Activated T-helper 1 cell treated with anti-CD3 and anti-CD28 coated beads, Interleukin-12 subunit alpha, Interleukin-12 subunit beta, Interleukin-2, Interleukin-4 antibody, amounts not matched to agents 30 ng/mL and 10 ng/mL and 1 ng/mL, durations not matched to agents 14 hours and 24 hours and 36 hours (primary cell): ENCODE results near the gene MAB21L3. TPM values are rescaled to one million over a fixed set of nuclear protein-coding genes. Genes with fewer than 3 reads are reported as not detected.

Experiments
- DNase-seq: peaks from one replicate; pipeline ENCODE4 v3.0.0; 2021; ENCODE audit warnings: low spot score
- H3K27ac Mint-ChIP-seq: one replicate; pipeline ENCODE4 v1.8.0; 2021; ENCODE audit warnings: mild to moderate bottlenecking, mixed read lengths
- H3K27me3 Mint-ChIP-seq: one replicate; pipeline ENCODE4 v1.8.0; 2022; ENCODE audit warnings: mild to moderate bottlenecking, moderate library complexity, mixed read lengths; ENCODE audit not compliant: insufficient read depth
- H3K36me3 Mint-ChIP-seq: one replicate; pipeline ENCODE4 v1.8.0; 2021; ENCODE audit warnings: low read depth, mixed read lengths
- H3K4me1 Mint-ChIP-seq: one replicate; pipeline ENCODE4 v1.8.0; 2021; ENCODE audit warnings: low read depth, mixed read lengths
- H3K4me3 Mint-ChIP-seq: one replicate; pipeline ENCODE4 v1.8.0; 2021; ENCODE audit warnings: mild to moderate bottlenecking, moderate library complexity, mixed read lengths
- H3K9me3 Mint-ChIP-seq: one replicate; pipeline ENCODE4 v1.8.0; 2021; ENCODE audit warnings: mixed read lengths
- intact Hi-C: fragments of 100-400 bp; cut with micrococcal nuclease; formaldehyde crosslinking; loops from one replicate; pipeline ENCODE4 v1.15.1; 2024
- total RNA-seq: library from RNA; stranded (reverse); gene quantifications from 2 replicates; pipeline ENCODE4 v1.2.3, GENCODE V29; 2022

MAB21L3 gene
- total RNA-seq, result not detected in 2 replicates

DNA sequence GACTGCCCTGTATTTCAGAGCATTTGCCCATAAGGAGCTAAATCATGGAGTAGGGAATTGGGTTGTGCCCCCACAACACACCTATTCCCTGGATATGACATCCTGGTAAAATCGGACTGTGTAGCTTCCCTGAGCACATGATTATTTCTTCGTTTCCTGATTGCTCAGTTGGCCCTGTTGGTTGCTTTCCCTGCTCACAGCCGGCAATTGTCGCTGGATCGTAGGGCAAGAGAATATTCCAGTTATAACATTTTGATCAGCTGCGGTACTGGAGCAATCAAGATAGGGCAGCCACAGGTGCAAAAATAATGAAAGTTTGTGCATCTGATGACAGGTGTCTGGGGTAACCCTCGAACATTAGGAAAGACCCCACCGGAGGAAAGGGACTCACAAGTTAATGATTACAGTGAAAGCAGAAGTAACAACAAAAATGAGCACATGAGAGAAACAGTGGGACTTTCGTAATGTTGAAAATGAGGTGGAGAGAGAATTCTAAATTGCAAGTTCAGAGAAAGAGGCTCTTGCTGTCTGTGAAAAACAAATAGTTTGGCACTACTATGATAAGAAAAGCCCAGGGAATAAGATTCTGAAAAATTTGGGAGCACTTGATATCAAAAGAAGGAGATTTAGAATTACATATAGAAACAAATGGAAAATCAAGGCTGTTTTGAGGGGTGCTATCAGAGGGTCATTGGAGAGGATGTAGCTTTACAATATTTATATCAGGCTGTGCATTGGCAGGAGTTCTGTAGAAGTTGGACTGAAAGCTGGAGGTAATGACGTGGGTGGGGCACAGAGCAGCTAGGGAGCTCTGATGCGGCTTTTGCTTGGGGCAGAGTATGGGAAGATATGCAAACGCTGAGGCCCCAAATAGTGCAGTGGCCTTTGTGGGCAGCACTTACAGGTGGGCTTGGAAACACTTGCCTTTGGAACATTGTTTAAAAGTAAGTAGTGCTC is at the start of gene MAB21L3:
TSS of gene MAB21L3 (plus strand) at position 833 of the 957 bp plus-strand sequence. CDS start 1,217 bp downstream, outside the sequence.
- intact Hi-C loops, result no loop called here
- Mint-ChIP-seq H3K4me3 (no peak within 1 kb of the TSS), H3K36me3 (no peaks in the 10 kb centered on the region), H3K9me3 (no peaks in the 10 kb centered on the region), H3K27ac (no peak within 1 kb of the TSS), H3K27me3 (peaks cover 2% of the 10 kb centered on the region), H3K4me1 (no peaks in the 10 kb centered on the region)
- DNase-seq, result no peak

DNA sequence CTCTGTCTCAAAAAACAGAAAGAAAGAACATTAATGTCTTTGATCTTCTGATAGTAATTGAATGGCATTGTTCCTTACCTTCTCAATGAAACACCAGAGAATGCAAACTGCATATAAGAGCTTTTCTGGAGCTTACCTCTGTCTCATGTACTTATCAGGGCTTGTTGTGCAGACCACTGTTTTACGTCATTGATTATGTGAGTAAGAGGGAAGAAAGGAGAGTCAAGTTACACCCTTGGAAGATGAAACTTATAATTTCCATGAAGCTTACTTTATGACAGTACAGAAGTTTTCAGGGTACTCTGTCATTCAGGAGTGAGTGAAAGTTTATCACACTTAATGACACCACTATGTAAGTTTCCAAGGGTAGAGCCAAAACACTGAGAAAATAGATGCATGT is 49.0 kb upstream of the MAB21L3 start:
- H3K9me3 Mint-ChIP-seq, result peaks cover 5% of the 10 kb centered on the region
- no peak overlapping the region for H3K4me3 Mint-ChIP-seq
- peaks cover 2% of the 10 kb centered on the region for H3K27me3 Mint-ChIP-seq
- no peaks in the 10 kb centered on the region for H3K4me1 Mint-ChIP-seq
- H3K27ac Mint-ChIP-seq, result no peak overlapping the region
- no peak for DNase-seq
- H3K36me3 Mint-ChIP-seq, result no peaks in the 10 kb centered on the region
- intact Hi-C loops, result no loop called here

DNA sequence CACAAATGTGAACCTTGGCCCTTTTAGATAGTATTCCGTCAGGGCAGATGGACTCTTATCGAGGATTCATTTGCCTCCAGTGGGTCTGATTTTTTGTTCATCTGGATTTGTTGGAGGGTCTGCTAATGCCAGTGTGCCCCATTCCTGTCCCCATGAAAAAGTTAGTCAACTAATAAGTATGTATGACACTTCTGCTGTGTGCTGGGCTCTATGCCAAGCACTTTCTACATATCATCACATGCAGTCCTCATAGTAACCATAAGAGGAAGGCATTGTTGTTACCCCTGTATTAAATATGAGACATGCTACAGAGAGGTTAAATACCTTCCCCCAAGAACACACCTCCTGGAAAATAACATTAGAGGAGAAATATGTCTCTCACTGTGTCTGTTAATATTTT is 46.6 kb upstream of the MAB21L3 start:
- intact Hi-C loops, result no loop called here
- Mint-ChIP-seq H3K27me3 (peaks cover 6% of the 10 kb centered on the region), H3K4me1 (no peaks in the 10 kb centered on the region), H3K36me3 (no peaks in the 10 kb centered on the region), H3K4me3 (no peak overlapping the region), H3K9me3 (no peaks in the 10 kb centered on the region), H3K27ac (no peak overlapping the region)
- DNase-seq, result no peak

GRCh38 chr1:116066868-116067565 is 44.2 kb upstream of the MAB21L3 start:
- no peak overlapping the region for H3K27ac Mint-ChIP-seq
- intact Hi-C loops, result no loop called here

GRCh38 chr1:116067566-116067890 is 43.7 kb upstream of the MAB21L3 start:
- Mint-ChIP-seq H3K4me1 (no peaks in the 10 kb centered on the region), H3K27ac (no peak overlapping the region), H3K36me3 (no peaks in the 10 kb centered on the region), H3K9me3 (no peaks in the 10 kb centered on the region), H3K27me3 (peaks cover 6% of the 10 kb centered on the region), H3K4me3 (no peak overlapping the region)
- no peak for DNase-seq
- intact Hi-C loops, result no loop called here

More at GRCh38 chr1:116066868-116067565, 44.2 kb upstream of the MAB21L3 start:
- Mint-ChIP-seq H3K4me1 (no peaks in the 10 kb centered on the region), H3K27me3 (peaks cover 6% of the 10 kb centered on the region), H3K4me3 (no peak overlapping the region), H3K36me3 (no peaks in the 10 kb centered on the region), H3K9me3 (no peaks in the 10 kb centered on the region)
- DNase-seq, result no peak

- Mint-ChIP-seq H3K9me3 (no peaks in the 10 kb centered on the region), H3K27ac (no peak overlapping the region), H3K4me3 (no peak overlapping the region), H3K4me1 (no peaks in the 10 kb centered on the region), H3K36me3 (no peaks in the 10 kb centered on the region), H3K27me3 (peaks cover 4% of the 10 kb centered on the region)
- intact Hi-C loops, result no loop called here
- DNase-seq, result no peak
Observed at GRCh38 chr1:116075575-116075974, 35.6 kb upstream of the MAB21L3 start.

GRCh38 chr1:116075990-116076389 is 35.2 kb upstream of the MAB21L3 start:
- intact Hi-C loops, result no loop called here
- no peaks in the 10 kb centered on the region for H3K9me3 Mint-ChIP-seq
- no peaks in the 10 kb centered on the region for H3K36me3 Mint-ChIP-seq
- no peak for DNase-seq
- no peak overlapping the region for H3K4me3 Mint-ChIP-seq
- no peaks in the 10 kb centered on the region for H3K4me1 Mint-ChIP-seq
- peaks cover 4% of the 10 kb centered on the region for H3K27me3 Mint-ChIP-seq
- no peak overlapping the region for H3K27ac Mint-ChIP-seq

DNA sequence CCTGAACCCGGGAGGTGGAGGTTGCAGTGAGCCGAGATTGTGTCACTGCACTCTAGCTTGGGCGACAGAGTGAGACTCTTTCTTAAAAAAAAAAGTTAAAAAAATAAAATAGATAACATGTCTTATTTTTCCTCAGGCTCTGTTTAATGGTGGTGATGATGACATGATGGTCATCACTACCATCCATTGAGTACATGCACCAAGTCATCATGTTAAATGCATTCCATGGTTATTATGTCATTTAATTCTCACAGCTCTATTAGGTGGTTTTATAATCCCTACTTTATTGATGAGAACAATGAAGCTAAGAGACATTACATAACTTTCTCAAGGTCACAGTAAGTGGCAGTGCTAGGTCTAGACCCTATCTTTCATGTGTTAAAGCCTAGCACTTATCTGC is 34.4 kb upstream of the MAB21L3 start:
- no peak for DNase-seq
- peaks cover 4% of the 10 kb centered on the region for H3K27me3 Mint-ChIP-seq
- no peak overlapping the region for H3K27ac Mint-ChIP-seq
- H3K4me1 Mint-ChIP-seq, result no peaks in the 10 kb centered on the region
- H3K36me3 Mint-ChIP-seq, result no peaks in the 10 kb centered on the region
- intact Hi-C loops, result no loop called here
- H3K9me3 Mint-ChIP-seq, result no peaks in the 10 kb centered on the region
- no peak overlapping the region for H3K4me3 Mint-ChIP-seq

GRCh38 chr1:116078699-116079223 is 32.4 kb upstream of the MAB21L3 start:
- DNase-seq, result no peak
- Mint-ChIP-seq H3K27ac (no peak overlapping the region), H3K36me3 (no peaks in the 10 kb centered on the region), H3K9me3 (no peaks in the 10 kb centered on the region), H3K27me3 (peaks cover 9% of the 10 kb centered on the region), H3K4me3 (no peak overlapping the region), H3K4me1 (no peaks in the 10 kb centered on the region)
- intact Hi-C loops, result no loop called here

DNA sequence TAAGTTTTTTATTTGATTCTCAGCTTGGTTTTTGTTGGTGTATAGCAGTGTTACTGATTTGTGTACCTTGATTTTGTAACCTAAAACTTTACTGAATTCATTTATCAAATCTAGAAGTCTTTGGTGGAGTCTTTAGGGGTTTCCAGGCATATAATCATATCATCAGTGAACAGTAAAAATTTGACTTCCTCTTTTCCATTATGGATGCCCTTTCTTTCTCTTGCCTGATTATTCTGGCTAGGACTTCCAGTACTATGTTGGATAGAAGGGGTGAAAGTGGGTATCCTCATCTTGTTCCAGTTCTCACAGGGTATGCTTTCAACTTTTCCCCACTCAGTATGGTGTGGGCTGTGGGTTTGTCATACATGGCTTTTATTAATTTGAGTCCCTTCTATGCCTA is 23.6 kb upstream of the MAB21L3 start:
- intact Hi-C loops, result no loop called here
- H3K36me3 Mint-ChIP-seq, result no peaks in the 10 kb centered on the region
- peaks cover 11% of the 10 kb centered on the region for H3K9me3 Mint-ChIP-seq
- peaks cover 12% of the 10 kb centered on the region for H3K27me3 Mint-ChIP-seq
- H3K4me1 Mint-ChIP-seq, result no peaks in the 10 kb centered on the region
- DNase-seq, result no peak
- H3K4me3 Mint-ChIP-seq, result no peak overlapping the region
- no peak overlapping the region for H3K27ac Mint-ChIP-seq

- Mint-ChIP-seq H3K27ac (no peak overlapping the region), H3K4me3 (no peak overlapping the region), H3K4me1 (no peaks in the 10 kb centered on the region), H3K27me3 (peaks cover 7% of the 10 kb centered on the region), H3K36me3 (no peaks in the 10 kb centered on the region), H3K9me3 (peaks cover 11% of the 10 kb centered on the region)
- intact Hi-C loops, result no loop called here
- no peak for DNase-seq
Observed at GRCh38 chr1:116089870-116090269, 21.3 kb upstream of the MAB21L3 start.

GRCh38 chr1:116091083-116091482 is 20.1 kb upstream of the MAB21L3 start:
- Mint-ChIP-seq H3K36me3 (no peaks in the 10 kb centered on the region), H3K27ac (no peak overlapping the region), H3K27me3 (peaks cover 7% of the 10 kb centered on the region), H3K9me3 (peaks cover 11% of the 10 kb centered on the region), H3K4me3 (no peak overlapping the region), H3K4me1 (no peaks in the 10 kb centered on the region)
- DNase-seq, result no peak
- intact Hi-C loops, result no loop called here
